LNCAP (cell line): ENCODE results near the gene ICAM5.

Experiments used
- TF ChIP-seq, protein P1 (sequence below): fragments of 450-650 bp; IDR thresholded peaks from 2 replicates; pipeline ENCODE4 v1.5.1; 2017; ENCODE audit warnings: mild to moderate bottlenecking

Gene ICAM5

GRCh38 chr19:10325732-10326131 lies 36.0 kb downstream of the ICAM5 start:
- TF ChIP-seq, protein P1, sequence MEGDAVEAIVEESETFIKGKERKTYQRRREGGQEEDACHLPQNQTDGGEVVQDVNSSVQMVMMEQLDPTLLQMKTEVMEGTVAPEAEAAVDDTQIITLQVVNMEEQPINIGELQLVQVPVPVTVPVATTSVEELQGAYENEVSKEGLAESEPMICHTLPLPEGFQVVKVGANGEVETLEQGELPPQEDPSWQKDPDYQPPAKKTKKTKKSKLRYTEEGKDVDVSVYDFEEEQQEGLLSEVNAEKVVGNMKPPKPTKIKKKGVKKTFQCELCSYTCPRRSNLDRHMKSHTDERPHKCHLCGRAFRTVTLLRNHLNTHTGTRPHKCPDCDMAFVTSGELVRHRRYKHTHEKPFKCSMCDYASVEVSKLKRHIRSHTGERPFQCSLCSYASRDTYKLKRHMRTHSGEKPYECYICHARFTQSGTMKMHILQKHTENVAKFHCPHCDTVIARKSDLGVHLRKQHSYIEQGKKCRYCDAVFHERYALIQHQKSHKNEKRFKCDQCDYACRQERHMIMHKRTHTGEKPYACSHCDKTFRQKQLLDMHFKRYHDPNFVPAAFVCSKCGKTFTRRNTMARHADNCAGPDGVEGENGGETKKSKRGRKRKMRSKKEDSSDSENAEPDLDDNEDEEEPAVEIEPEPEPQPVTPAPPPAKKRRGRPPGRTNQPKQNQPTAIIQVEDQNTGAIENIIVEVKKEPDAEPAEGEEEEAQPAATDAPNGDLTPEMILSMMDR: no peak

- TF ChIP-seq, protein P1: no peak
Measured at GRCh38 chr19:10327793-10328192, 38.0 kb downstream of the ICAM5 start.

DNA sequence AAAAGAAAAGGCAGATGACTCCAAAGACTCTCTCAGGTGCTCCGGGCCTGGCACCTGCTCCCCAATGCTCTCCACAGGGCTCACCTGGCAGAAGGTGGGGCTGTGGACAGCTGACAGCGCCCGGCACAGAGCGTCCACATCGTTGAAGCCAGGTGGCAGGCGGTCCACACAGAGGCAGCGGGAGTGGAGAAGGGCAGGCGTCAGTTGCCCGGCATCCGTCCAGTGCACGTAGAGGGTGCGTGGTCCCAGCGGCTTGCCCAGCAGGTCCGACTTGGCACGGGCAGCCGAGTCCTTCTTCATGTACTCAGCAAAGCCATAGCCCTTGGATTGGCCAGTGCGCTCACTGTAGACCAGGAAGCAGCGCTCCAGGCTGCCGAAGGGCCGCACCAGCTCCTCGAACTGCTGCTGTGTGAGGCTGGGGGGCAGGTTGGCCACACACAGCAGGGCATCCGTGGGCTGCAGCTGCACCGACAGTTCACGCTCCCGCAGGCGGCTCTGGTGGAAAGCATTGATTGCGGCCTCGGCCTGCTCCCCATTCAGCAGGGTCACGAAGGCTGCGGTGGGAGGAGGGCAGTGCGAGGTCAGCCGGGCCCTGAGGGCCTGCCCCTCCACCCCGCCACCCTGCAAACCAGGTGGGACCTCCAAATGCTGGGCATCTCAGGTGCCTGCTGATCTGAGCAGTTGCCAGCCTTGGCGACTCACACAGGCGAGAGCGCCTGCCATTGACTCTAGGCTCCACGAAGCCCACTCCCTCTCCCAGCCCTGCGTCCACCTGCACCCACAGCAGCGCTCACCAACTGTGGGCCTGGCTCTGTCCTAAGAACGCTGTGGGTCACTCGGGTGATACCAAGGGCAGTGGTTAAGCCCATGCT lies 39.0 kb downstream of the ICAM5 start:
- TF ChIP-seq, protein P1: no peak

DNA sequence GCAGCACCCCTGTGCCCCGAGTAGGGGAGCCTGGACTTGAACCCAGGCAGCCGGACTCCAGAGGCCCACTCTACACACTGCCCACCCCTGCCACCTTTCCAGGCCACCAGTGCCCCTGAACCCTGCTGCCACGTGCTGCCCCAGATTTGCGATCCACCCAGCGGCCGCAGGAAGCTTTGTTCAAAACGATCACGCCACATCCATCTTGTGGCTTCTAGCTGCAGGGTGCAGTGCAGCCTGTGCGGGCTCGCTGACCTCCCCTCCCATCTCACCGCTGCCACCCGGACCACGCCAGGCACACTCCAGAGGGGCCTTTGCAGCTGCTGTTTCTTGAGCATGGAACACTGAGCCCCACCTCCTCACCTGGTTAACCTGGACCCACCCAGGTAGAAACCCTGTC lies 39.8 kb downstream of the ICAM5 start:
- TF ChIP-seq, protein P1: no peak

DNA sequence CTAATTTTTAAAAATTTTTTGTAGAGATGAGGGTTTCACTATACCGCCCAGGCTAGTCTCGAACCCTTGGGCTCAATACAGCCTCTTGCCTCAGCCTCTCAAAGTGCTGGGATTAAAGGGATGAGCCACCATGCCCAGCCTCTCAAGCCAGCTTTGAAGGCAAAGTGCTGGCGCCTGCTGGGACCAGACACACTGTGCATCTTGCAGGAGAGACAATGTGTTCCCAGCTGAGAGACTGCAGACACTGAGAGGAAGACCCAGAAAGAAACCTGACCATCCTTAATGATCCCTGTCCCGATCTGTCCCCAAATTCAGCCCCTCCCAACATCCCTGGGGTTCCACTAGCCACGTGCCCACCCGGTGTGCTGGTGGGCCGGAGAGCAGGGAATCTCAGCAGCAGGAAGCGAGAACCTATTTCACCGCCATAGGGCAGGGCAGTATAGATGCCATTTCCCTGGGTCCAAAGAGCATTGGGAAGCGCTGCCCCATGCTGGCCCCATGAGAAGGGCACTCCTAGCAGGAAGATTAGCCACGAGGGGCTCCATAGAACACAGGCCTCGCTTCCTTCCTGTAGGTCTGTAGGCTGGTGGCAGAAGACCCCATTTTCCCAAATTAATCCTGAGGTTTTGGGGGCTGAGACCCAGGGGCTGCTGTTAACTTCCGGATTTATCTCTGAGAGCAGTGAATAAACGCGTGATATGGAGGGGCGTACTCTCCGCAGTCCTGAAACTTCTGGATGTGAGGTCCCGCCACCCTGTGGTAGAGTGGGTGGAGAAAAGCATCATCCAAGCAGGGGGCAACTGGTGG lies 42.6 kb downstream of the ICAM5 start:
- TF ChIP-seq, protein P1: no peak

DNA sequence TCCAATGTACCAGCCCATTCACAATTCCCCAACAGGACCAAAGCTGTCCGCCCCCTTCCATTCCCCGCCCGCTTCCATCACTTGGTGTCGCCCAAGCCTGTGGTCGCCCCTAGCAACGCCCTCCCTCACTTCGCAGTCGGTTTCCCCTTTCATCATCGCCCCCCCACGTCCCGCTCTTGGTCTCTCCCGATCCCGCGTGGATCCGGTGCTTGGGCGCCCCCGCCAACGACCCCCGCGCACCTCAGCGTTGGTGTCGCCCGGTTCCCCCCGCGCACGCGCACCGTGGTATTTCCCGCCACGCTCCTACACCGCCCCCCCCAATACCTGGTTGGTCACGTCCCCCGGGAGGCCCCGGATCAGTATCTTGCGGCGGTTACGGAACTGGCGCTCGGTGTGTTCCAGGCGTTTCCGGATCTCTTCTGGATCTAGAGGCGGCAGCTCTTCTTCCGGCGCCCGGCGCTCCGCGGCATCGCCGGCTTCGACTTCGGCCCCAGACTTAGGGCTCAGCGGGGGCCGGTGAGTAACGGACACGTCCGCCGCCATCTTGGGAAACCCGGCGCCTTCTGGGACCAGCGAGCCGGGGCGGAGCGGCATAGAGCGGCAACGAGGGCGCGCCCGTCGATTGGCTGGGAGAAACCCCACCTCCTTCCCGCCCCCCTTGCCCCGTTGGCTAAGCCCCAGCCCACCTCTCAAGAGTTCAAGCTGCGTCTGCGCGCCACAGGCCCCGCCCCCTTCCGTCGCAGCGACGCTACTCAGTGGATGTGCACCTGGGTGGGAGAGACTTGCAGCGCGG lies 43.4 kb downstream of the ICAM5 start, which contains the start of gene RAVER1:
RAVER1 (minus strand) TSS at position 565 of the 793 bp plus-strand sequence; CDS start at position 543, 22 bp downstream.
- TF ChIP-seq, protein P1: no peak
